GM19099 (cell line): ENCODE results near the gene TECTB.

Experiments used
- POLR2A ChIP-seq: IDR thresholded peaks from 3 replicates; pipeline ENCODE4 v1.6.1; 2011; ENCODE audit warnings: low read depth; ENCODE audit not compliant: insufficient read length; ENCODE audit errors: extremely low read depth

The TECTB gene

DNA sequence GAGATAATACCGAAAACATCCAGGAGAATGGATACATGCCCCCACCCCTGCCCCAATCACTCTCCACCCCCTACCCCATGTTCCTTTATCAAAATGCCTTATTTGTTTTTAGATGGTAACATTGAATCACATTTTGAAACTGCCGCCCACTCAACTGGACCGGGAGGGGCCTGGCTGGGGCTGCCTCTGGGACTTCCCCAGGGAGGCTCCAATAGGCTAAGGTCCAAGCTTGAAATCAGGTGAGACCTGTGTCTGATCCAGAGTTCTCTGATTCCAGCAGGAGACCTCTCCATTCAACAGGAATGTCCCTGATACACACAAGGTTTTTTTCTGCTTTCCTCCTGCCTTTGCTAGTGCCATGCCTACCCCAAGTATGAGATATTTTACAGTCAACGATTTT is 47.0 kb downstream of the TECTB start:
- TF ChIP-seq POLR2A, result no peak

DNA sequence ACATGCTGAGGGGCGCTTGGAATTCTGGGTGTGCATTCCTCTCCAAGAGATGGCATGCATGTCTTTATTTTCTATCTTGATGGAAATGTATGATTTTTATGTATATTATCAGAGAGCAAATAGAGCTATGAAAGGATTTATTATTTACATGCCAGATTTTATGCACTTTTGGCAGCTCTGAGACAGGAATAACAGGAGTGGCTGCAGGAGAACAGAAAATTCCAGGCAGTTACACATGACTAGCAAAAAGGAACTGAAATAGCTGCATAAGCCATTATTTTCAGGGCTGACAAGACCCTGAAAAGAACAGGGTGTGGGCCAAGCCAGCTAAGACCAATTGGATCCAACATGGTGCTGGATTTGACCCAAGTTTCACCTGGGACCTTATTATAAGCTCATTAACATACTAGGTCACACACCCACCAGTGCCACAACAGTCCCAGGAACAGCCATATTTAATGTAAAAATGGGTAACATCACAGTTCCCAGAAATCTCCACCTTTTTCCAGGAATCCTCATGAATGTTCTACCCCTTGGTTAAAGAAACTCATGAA is 47.5 kb downstream of the TECTB start:
- no peak for TF ChIP-seq POLR2A

DNA sequence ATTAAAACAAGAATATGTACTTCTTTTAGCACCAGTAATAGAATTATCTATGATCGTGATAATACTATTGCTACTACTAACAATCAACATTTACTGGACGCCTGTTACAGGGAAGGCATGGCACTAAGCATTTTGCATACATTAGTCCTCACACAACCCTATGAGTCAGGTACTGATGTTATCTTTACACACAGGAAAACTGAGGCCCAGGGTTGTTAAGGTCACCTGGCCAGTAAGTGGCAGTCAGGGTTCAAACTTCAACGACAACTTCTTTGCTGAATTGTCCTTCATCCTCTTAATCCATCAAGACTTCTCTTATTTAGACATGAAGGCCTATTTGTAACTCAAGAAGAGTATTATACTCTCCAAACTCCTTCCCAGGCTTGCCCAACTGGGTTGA is 48.8 kb downstream of the TECTB start:
- no peak for TF ChIP-seq POLR2A

DNA sequence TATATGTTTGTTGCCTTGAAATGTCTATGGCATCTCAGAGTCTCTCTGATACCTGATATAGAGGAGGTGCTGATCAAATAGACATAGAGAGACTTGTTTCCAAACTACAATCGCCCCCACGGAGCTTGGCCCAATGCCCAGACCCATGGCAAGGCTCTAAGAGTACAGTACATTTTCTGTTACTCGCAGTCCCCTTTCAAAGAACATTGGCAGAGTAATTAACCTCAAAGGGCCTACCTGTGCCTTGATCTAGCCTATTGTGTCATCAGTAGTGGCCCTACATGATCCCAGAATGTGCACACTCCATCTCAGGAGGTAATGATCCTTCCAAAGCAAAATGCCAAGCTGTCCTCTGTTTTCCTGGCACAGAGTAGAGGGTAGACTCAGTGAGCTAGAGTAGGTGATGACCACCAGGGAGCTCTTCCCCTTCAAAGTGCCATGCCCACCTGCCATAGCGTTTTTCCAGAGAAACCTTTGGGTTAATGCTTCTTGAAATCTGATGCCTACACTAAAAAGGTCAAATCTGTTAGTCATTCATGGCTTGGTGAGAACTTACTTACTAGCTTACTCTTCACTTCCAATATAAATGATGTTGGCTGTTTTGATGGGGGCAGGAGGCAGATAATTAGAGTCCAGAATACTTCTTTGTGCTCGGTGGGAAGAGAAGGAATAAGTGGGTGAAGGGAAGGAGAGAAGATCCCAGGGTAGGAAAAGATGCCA is 49.5 kb downstream of the TECTB start:
- TF ChIP-seq POLR2A, result no peak

DNA sequence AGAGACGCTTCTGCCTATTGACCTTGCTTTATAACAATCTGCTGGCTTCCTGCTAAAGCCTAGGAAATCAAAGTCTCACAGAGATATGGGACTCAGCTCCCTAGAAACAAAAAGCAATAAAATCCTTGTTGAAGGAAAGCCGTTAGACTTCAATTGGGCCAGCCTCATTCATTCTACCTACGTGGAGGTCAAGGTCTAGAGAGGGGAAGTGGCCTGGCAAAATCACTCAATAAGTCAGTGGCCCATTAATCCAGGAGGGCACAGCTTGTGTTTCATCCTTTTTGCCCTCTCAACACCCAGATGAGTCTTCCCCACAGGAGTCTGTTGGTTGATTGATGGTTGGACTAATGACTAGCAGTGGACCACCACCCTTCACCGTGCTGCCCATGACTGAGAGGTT is 50.3 kb downstream of the TECTB start:
- no peak for TF ChIP-seq POLR2A

DNA sequence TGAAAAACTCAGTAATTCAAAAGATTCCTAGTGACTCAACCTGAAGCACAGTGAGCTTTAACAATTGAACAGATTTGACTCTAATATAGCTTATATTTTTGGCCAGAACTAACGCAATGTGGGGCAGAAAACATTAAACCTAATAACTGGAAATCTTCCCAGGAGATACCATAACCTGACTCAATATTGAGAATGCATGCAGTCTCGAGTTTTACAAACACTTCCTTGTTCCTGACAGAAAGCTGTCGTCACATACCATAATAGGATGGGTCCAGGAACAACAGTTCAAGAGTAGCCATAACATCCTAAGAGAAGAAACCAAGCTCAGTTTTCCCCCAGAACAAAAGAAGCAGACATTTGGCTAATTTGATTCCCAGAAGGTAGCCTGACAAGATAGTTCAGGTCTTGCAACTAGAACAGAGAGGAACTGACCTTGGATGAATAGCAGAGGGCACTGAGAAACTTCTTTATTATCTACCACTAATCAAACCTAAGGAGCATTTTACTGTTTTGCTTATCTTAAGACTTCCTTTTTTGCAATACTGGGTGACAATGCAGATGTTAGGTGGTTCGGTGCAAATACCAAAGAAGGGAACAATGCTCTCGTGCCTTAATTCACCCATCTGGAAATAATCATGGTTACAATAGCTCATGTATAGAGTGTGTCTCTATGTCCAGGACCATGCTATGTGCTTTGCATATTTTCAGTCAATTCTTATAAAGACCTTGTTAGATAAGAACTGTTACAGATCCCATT is 52.1 kb downstream of the TECTB start:
- TF ChIP-seq POLR2A, result no peak

DNA sequence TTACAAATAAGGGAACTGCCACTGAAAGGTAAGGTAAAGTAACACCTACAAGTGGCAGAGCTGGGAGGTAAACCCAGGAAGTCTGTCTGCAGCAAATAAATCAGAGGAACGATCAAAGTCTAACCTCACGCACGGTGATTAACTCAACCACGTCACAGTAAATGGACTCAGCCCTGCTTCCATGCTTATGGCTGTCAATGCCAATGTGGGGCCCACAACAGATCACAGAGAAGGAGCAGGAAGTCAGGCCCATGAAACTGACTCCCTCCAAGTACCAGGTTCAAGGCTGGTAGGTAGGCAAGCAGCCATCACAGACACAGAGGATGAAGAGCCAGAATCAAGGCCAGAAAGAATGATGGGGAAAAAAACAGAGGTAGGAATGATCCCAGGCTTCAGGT is 52.7 kb downstream of the TECTB start:
- TF ChIP-seq POLR2A, result no peak

DNA sequence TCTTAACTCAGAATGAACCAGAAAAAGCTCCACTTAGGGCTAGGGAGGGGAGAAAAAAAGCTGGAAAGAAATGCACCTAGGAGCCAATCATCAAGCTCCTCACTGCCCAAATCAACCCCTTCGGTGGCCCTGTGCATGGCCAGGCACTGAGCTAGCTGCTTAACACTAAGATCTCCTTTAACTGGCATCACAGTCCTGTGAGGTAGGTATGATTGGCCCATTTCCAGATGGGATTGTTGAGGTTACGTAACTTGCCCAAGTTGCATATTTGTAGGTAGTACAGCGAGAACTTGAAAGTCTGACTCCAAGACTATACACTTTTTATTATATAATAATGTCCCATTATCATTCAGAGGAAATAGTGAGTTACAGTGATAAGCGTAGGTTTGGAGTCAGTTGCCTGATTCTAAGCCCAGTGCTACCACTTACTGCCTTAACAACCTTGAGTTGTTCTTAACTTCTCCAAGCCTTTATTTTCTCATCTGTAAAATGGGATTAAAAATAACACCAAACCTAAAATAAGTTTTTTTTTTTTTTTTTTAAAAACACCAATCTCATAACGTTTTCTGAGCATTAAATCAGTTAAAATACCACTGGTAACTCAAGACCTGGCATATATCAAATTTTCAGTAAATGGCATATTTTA is 53.5 kb downstream of the TECTB start:
- TF ChIP-seq POLR2A, result no peak

DNA sequence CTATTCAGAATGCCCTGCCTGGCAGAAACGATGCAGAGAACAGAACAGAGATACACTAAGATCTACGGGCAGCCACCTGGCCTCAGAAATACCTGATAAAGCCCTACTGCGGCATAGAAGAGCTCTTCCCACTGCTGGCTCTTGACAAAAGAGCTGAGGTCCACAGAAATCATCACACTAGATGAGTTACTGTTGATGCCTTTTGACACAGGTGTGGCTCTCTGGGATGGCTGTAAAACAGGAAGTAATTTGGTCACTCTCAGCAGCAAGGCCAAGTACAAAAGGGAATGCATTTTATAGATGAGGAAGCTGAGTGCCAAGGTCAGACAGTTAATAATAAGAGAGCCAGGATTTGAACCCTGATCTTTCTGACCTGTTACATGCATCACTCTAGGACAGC is 55.8 kb downstream of the TECTB start:
- TF ChIP-seq POLR2A, result no peak

DNA sequence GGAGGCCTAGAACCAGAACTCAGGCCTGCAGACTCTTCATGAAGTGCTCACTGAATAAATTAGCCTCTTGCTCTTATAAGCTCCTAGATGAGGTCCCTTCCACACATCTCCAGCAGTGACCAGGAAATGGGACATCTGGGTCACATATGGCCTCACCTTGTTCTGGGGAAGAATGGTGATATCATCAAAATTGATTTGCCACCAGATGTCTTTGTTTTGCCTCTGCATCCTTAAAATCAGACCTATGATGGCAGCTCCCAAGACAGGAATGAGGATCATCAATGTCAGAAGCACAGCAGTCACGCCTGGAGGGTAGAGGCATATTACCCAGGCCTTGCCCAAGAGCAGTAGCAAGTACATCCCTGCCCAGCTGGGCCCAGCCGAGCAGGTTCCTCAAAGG is 57.4 kb downstream of the TECTB start:
- no peak for TF ChIP-seq POLR2A

DNA sequence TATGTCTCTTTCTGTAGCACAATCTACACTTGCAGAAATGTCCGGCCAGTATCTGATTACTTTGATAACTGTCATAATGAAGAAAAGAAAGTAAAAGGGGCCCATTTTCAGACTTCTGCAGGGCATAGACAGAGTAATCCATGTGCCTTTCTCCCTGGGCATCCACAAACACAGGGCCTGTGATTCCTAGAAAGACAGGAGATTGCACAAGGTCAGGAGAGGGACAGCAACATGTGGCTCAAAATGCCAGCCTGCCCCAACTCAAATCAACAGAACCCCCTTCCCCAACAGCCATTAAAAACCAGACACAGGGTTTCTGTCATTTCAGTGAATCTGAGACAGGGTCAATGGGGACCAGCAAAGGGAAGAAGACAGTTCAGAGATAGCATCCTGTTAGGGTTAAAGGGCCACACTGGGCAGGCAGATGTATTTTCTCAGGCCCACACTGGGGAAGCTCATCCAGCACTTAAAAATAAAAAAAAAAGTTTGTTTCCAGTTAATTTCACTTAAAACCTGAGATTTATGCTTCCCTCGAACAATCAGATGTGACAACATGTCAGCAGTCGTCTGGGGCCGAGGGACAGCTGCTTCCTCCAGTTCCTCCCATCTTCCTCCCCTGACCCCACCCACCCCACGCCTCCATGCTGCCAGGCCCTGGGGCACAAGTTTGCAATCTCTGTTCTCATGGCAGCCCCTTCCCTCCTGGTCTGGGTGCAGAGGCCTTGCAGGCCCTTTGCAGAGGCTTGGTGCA is 60.0 kb downstream of the TECTB start:
- no peak for TF ChIP-seq POLR2A

DNA sequence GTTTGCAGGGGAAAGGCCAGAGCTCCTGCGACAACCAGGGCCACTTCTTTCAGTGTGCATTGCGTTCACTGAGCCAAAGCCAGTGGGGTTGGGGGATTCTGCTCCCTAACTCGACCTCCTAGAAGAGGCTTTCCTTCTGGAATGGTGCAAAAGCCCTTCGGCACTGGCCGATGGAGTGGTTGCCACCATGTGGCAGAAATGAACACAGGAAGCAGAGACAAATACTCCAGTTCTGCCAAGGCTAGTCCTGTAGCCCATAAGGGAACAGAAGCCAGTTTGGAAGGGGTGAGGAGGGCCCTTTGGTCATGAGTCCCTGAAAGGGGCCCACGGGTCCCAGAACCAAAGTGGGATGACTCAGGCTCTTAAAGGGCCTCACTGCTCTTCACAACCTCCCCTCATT is 61.1 kb downstream of the TECTB start:
- TF ChIP-seq POLR2A, result no peak

DNA sequence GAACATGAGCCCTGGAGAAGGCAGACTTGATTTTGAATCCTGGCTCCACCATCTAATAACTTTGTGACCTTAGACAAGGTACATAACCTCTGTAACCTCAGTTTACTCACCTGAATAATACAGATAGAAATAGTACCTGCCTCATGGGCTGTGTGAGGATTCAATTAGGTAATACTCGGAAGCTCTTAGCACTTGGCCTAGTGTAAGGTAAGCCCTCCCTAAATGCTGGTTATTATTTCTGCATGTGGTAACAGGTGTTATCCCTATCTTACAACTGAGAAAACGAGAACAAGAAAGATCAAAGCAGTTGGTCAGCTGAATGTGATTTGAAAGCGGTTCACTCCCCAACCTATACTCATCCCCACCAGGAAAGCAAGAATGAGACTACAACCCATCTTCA is 62.0 kb downstream of the TECTB start:
- no peak for TF ChIP-seq POLR2A

DNA sequence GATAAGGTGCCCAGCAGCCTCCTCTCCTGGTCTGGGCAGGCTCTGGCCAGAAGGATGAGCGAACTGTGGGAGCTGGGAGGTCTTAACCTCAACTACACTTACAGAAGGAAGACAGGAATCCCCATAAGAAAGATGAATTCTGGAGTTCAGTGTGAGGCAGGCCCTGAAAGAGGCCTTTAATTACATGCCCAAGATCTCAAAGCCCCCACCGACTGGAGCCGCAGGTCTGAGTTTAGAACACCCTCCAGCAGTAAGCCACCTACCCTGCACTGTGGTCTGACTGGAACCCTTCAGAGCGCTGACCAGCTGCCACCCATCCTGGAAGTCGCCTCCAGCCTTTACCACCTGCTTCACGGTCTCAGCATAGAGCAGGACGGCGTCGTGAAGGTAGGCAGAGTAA is 62.5 kb downstream of the TECTB start:
- no peak for TF ChIP-seq POLR2A

DNA sequence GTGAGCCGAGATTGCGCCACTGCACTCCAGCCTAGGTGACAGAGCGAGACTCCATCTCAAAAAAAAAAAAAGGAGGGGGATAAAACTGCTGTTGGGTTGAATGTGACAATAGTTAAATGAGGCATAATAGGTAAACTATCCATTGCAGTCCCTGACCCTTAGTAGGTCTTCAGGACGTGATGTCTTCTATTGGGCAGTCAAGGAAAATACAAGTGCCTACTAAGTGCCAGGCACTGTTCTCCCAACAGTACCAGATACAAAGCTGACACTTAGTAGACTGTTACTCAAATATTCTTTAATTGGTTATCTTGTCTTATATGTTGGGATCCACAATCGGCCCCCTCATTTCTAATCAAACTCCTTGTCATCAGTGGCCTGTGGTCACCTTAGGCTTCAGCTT is 63.6 kb downstream of the TECTB start:
- TF ChIP-seq POLR2A, result no peak
